Prostate gland (tissue), 2 donors: ENCODE measurements around the gene KHDC1L.
"Not testable (repeated sequence)": the region's sequence is repeated elsewhere in the genome, so short reads cannot be mapped to it uniquely, and the experiment has no call there.

Experiments
- CTCF ChIP-seq, 4 experiments: fragments of 200-600 bp in 2 of 4; fragments of 450-650 bp in 2 of 4; sonication (generic) in 2 of 4; IDR thresholded peaks; 1 replicate in 3 of 4; 2 replicates in 1 of 4; pipeline ENCODE4 v1.5.1; 2016 to 2019; ENCODE audit warnings: antibody characterized with exemption in 4 of 4, mild to moderate bottlenecking in 2 of 4, moderate library complexity in 2 of 4
- POLR2A ChIP-seq: fragments of 450-650 bp; IDR thresholded peaks from one replicate; pipeline ENCODE4 v1.6.1; 2016; ENCODE audit warnings: antibody characterized with exemption, mild to moderate bottlenecking
- POLR2AphosphoS5 ChIP-seq: sonication (generic); formaldehyde crosslinking; IDR thresholded peaks from one replicate; pipeline ENCODE4 v1.6.1; 2017; ENCODE audit warnings: antibody characterized with exemption

GRCh38 chr6:73268896-73269295 is 43.6 kb upstream of the KHDC1L start:
- not testable (repeated sequence) for TF ChIP-seq CTCF (IDR thresholded peaks at IDR 0.05); POLR2A; POLR2AphosphoS5
